Psoas muscle (tissue), 8 donors: ENCODE results near the gene OSGIN1. TPM values are rescaled to one million over a fixed set of nuclear protein-coding genes. Genes with fewer than 3 reads are reported as not detected.

Experiments
- ATAC-seq, 4 donors: fragments of 200-7000 bp; cut with Tn5 transposase; one replicate each; pipeline ENCODE4 v1.9.1; 2020; ENCODE audit warnings: moderate library complexity in 3 of 4, mild to moderate bottlenecking in 2 of 4
- DNase-seq, 2 donors: peaks; one replicate each; pipeline ENCODE4 v3.0.0-alpha.2; 2020
- H3K27ac ChIP-seq: fragments of 200-600 bp; one replicate; pipeline ENCODE4 v1.8.0; 2022
- H3K27me3 ChIP-seq, 3 donors: fragments of 200-600 bp in 1 of 3; one replicate each; pipeline versions ENCODE4 v1.6.1 to v1.8.0; 2013 to 2022; ENCODE audit warnings: low read length in 2 of 3, mild to moderate bottlenecking in 2 of 3, moderate library complexity in 1 of 3; ENCODE audit not compliant: insufficient read depth in 3 of 3
- H3K36me3 ChIP-seq, 2 donors: fragments of 200-600 bp in 1 of 2; one replicate each; pipeline versions ENCODE4 v1.6.1 to v1.8.0; 2013 to 2022; ENCODE audit warnings: low read depth in 1 of 2, mild to moderate bottlenecking in 1 of 2, moderate library complexity in 1 of 2; ENCODE audit not compliant: insufficient read depth in 1 of 2
- H3K4me1 ChIP-seq: fragments of 200-600 bp; one replicate; pipeline ENCODE4 v1.8.0; 2022
- H3K4me3 ChIP-seq: fragments of 200-600 bp; one replicate; pipeline ENCODE4 v1.8.0; 2022; ENCODE audit warnings: mild to moderate bottlenecking
- H3K9me3 ChIP-seq: fragments of 200-600 bp; one replicate; pipeline ENCODE4 v1.8.0; 2022
- WGBS, 3 donors: extraction: QIAGEN DNeasy Blood & Tissue Kit; methylation state at CpG; one replicate each; pipeline versions ENCODE4 v1.1.6 to v1.1.7; 2013; 5-methylcytosine and 5-hydroxymethylcytosine counted together
- intact Hi-C, 2 donors: fragments of 100-400 bp; cut with DNase I; formaldehyde crosslinking; loops; one replicate each; pipeline versions ENCODE4 v1.11.0 to v1.14.2; 2022
- polyA plus RNA-seq, 3 donors: library from polyadenylated mRNA; stranded (reverse); fragments of 200-250 nt; gene quantifications; one replicate each; pipeline ENCODE4 v1.2.3, GENCODE V29; 2013
- total RNA-seq, 4 donors: library from RNA; stranded (reverse); fragmentation: NEBNext Ultra II Directional in 2 of 4; extraction: Animal tissue kit (Norgen Biotek cat#: 25700) in 2 of 4; gene quantifications; one replicate each; pipeline versions ENCODE4 v1.2.1 to v1.2.4, GENCODE V29; 2021 to 2023
- TF ChIP-seq, protein P1 (sequence below): fragments of 200-600 bp; IDR thresholded peaks from one replicate; pipeline ENCODE4 v1.8.0; 2022; ENCODE audit warnings: antibody characterized with exemption
- donor health status: healthy with polysubstance abuse.
- donor health status: DM: no; HTN: no; CAD: no; lungs with moderate emphysema.
- donor health status: Bipolar disorder and iron deficiency.
- donor health status: healthy.
- donor health status: DM: yes; HTN: yes; CAD: no.
- donor health status: DM: no; HTN: no; CAD: no.
- donor health status: DM: no; HTN: no; CAD: no.
- donor health status: DM: yes; HTN: yes; CAD: no.

The OSGIN1 gene
- total and polyA plus RNA-seq, 7 donors = 10.4 to 39.4 (median 25.1) TPM

GRCh38 chr16:83966153-83966696 lies 13.2 kb downstream of the OSGIN1 start:
- Histone ChIP-seq H3K4me1 (no peaks in the 10 kb centered on the region), H3K27me3 (no peaks in the 10 kb centered on the region), H3K4me3 (no peak overlapping the region), H3K36me3 (peaks cover 9 to 53% of the 10 kb centered on the region in 2 donors), H3K27ac (no peak overlapping the region), H3K9me3 (no peaks in the 10 kb centered on the region)
- 88 to 99% (median 94%) methylated on average over 10 to 13 of the region's 13 CpGs for WGBS, 3 donors
- intact Hi-C loops = loop anchor here (5.0 to 10.0 kb wide), 3 partner anchors 76 to 219 kb away; partner anchors contain the start of genes SLC38A8 (in 1 of the 2) and TAF1C (in 1 of the 2)
- TF ChIP-seq, protein P1, sequence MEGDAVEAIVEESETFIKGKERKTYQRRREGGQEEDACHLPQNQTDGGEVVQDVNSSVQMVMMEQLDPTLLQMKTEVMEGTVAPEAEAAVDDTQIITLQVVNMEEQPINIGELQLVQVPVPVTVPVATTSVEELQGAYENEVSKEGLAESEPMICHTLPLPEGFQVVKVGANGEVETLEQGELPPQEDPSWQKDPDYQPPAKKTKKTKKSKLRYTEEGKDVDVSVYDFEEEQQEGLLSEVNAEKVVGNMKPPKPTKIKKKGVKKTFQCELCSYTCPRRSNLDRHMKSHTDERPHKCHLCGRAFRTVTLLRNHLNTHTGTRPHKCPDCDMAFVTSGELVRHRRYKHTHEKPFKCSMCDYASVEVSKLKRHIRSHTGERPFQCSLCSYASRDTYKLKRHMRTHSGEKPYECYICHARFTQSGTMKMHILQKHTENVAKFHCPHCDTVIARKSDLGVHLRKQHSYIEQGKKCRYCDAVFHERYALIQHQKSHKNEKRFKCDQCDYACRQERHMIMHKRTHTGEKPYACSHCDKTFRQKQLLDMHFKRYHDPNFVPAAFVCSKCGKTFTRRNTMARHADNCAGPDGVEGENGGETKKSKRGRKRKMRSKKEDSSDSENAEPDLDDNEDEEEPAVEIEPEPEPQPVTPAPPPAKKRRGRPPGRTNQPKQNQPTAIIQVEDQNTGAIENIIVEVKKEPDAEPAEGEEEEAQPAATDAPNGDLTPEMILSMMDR = no peak
- ATAC-seq (no peak), DNase-seq (peak in 1 of 2 donors; percentile 13)

DNA sequence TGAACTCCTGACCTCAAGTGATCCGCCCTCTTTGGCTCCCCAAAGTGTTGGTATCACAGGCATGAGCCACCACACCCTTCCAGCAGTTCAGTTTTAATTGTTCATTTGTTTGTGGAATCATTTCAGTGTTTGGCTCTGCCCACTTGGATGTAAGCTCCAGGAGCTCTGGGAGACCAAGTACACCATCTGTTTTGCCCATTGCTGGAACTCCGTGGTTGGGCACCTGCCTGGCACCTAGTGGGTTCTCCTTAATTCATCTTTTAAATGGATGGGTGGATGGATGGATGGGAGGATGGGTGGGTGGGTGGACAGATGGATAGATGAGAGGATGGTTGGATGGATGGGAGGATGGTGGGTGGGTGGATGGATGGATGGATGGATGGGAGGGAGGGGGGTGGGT lies 14.1 kb downstream of the OSGIN1 start:
- no peak overlapping the region for H3K27ac ChIP-seq
- H3K27me3 ChIP-seq = no peaks in the 10 kb centered on the region
- intact Hi-C loops = loop anchor here (5.0 to 10.0 kb wide), 3 partner anchors 75 to 218 kb away; partner anchors contain the start of genes SLC38A8 (in 1 of the 2) and TAF1C (in 1 of the 2)
- H3K4me1 ChIP-seq = no peaks in the 10 kb centered on the region
- H3K9me3 ChIP-seq = no peaks in the 10 kb centered on the region
- DNase-seq (no peak), ATAC-seq (no peak)
- WGBS, 3 donors = 59 to 88% (median 60%) methylated on average over 2 of the region's 2 CpGs
- H3K36me3 ChIP-seq = peaks cover 9 to 44% of the 10 kb centered on the region in 2 donors
- H3K4me3 ChIP-seq = no peak overlapping the region
- TF ChIP-seq, protein P1 = no peak

- peak within 1 kb of the TSS; percentile 48 for H3K4me3 ChIP-seq
- TF ChIP-seq, protein P1 = peak; percentile 64
- no peaks in the 10 kb centered on the region for H3K9me3 ChIP-seq
- intact Hi-C loops = loop anchor here (5.0 to 10.0 kb wide), 3 partner anchors 74 to 217 kb away; partner anchors contain the start of genes SLC38A8 (in 1 of the 2) and TAF1C (in 1 of the 2)
- H3K4me1 ChIP-seq = no peaks in the 10 kb centered on the region
- 9 to 19% (median 18%) methylated on average over 15 to 35 of the region's 35 CpGs for WGBS, 3 donors
- ATAC-seq = peak in 3 of 4 donors; percentile 39 to 68 (median 65)
- DNase-seq = peak; percentile 60 to 73
- peaks cover 4 to 36% of the 10 kb centered on the region in 2 donors for H3K36me3 ChIP-seq
- H3K27ac ChIP-seq = no peak within 1 kb of the TSS
- no peaks in the 10 kb centered on the region for H3K27me3 ChIP-seq
Measured at GRCh38 chr16:83967838-83968305, 14.8 kb downstream of the OSGIN1 start, which contains the start of gene NECAB2. Gene NECAB2, plus strand, starts transcription at chr16:83968244. Its CDS starts 405 bp downstream, at chr16:83968649.

GRCh38 chr16:83968306-83968851 lies 15.3 kb downstream of the OSGIN1 start:
- Histone ChIP-seq H3K36me3 (peaks cover 4 to 31% of the 10 kb centered on the region in 2 donors), H3K27me3 (no peaks in the 10 kb centered on the region), H3K27ac (no peak overlapping the region), H3K4me3 (peak overlapping the region; percentile 48), H3K9me3 (no peaks in the 10 kb centered on the region), H3K4me1 (no peaks in the 10 kb centered on the region)
- DNase-seq (no peak), ATAC-seq (no peak)
- TF ChIP-seq, protein P1 = no peak
- WGBS, 3 donors = 0 to 3% (median 2%) methylated on average over 2 to 87 of the region's 87 CpGs
- intact Hi-C loops = loop anchor here (5.0 to 10.0 kb wide), 3 partner anchors 74 to 216 kb away; partner anchors contain the start of genes SLC38A8 (in 1 of the 2) and TAF1C (in 1 of the 2)
